ENCODE results near the gene ITIH2.
"Not testable (repeated sequence)": the region's sequence is repeated elsewhere in the genome, so short reads cannot be mapped to it uniquely, and the experiment has no call there.

The ITIH2 gene

DNA sequence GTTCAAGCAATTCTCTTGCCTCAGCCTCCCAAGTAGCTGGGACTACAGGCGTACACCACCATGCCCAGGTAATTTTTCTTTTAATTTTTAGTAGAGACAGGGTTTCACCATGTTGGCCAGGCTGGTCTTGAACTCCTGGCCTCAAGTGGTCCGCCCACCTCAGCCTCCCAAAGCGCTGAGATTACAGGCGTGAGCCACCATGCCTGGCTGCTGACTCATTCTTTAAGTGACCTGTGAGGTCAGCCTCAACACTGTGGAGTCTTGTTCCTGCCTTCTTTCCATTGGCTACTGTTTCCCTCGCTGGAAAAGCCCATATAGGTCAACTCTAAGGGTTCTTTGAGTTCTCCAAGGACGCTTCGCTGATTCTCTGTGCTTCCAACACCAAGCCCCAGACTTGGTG, 45.5 kb downstream of the ITIH2 start:
- DNase-seq, result not testable (repeated sequence)

DNA sequence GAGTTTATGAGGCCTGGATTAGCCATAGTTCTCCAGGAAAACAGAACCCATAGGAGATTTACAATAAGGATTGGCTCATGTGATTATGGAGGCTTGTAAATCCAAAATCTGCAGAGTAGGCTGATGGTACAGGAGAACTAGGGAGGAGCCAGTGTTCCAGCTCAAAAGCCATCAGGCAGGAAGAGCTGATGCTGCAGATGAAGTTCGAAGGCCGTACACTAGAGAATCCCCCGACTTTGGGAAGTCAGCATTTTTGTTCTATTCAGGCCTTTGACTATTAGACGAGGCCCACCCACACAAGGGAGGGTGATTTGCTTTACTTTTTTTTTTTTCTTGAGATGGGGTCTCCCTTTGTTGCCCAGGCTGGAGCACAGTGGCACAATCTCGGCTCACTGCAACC, 47.1 kb downstream of the ITIH2 start:
- DNase-seq, result no peak

DNA sequence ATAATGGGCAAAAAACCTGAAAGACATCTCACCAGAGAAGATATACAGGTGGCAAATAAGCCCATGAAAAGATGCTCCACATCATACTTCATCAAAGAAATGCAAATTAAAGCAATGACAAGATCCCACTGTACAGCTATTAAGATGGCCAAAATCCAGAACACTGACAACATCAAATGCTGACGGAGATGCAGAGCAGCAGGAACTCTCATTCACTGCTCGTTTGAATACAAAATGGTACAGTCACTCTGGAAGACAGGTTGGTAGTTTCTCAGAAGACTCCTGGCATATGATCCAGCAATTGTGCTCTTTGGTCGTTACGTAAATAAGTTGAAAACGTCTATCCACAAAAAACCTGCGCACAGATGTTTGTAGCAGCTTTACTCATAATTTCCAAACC, 49.1 kb downstream of the ITIH2 start:
- DNase-seq, result no peak

DNA sequence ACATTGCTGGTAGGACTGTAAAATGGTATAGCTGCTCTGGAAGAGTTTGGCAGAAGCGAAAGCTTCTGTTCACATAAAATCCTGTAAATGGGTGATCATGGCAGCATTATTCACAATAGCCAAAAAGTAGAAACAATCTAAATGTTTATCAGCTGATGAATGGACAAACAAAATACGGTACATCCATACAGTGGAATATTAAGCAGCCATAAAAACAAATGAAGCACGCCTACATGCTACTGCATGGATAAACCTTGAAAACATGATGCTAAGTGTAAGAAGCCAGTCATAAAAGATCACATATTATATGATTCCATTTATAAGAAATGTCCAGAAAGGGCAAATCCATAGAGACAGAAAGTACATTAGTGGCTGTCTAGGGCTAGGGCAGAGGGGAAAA, 52.0 kb downstream of the ITIH2 start:
- no peak for DNase-seq

DNA sequence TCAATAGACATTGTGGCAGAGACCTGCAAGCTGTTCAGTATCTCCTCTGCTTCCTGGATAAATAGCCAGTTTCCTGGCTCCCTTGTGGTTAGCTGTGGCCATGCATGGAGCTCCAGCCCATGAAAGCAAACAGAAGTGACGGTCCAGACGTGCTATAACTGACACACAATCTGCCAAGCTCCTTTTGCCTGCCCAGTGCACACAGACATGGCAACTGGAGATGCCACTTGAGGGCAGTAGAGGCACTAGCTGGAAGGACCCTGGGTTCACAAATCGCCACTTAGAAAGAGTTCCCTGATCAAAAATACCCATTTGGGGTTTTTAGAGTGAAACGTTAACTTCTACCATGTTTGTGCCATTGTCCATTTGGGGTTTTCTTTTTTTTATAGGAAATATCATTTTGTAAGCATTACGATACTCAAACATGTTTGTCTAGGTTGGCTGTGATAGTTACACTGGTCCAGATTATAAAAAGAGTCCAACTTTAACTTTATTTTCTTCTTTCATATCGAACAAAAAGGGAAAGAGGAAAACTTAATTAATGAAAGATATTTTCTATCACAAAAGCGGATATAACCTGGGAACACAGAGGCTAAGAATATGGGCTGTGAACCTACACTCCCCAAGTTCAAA, 53.4 kb downstream of the ITIH2 start:
- DNase-seq, result peak; percentile 0 to 15

DNA sequence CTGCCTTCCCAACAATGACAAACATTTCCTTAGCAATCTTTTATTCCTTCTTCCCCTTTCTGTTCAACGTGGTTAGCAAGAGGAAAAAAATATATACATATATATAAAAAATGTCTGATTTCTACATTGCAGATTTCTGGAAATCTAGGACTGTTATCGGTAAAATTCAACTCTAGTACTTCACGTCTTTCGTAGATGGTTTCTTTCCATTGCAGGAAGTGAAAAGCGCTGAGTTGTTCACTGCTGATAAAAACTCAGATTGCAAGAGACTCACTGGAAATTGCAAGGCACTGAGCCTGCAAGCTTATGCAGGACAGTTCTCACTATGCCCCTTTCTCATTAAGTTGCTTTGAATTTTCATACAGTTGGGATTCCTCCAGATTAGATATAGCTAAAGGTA, 60.8 kb downstream of the ITIH2 start:
- DNase-seq, result no peak

DNA sequence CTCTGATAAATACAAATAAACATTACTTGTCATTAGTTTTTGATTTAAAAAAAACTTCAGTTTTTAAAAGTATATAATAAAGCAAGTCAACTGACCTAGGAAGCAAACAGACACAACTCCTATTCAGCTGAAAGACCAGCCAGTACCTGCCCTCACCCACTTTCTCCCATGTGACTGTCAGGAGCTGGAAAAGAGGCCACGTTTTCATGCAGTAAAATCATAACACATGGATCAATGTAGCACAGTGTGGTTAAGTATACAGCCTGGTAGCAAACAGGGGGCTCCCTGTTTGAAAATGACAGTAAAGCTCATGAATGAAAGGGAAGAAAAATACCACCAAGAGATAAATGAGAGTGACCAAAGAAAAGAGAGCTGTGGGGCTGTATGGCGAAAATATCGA, 63.1 kb downstream of the ITIH2 start:
- DNase-seq, result no peak

DNA sequence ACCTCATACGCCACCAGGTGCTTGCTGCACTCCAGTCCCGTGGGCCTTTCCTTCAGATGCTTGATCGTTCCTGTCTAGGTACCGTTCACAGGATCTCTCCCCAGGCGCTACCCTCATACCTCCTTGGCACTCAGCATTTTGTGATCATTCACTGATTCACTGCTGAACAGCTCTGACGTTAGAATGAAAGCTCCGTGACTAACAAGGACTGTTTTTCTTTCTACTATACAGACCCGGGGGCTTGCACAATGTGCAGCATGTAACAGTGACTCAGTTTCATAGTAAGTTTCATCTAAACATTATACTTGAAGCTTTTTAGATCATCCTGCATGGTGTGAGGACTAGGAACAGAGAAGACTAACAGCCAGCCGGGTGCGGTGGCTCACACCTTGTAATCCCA, 64.1 kb downstream of the ITIH2 start:
- DNase-seq, result no peak

DNA sequence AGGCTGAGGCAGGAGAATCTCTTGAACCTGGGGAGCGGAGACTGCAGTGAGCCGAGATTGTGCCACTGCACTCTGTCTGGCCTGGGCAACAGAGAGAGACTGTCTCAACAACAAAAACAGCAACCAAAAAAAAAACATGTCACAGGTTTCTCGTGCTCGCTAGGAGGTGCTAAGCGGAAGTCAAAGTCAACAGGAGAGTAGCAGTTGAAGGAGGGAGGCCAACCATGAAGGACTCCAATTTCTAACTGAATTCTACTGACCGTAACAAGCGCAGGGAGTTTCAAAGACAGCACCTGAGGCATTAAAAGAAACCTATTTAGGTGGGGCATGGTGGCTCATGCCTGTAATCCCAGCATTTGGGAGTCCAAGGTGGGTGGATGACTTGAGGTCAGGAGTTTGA, 65.3 kb downstream of the ITIH2 start:
- no peak for DNase-seq

DNA sequence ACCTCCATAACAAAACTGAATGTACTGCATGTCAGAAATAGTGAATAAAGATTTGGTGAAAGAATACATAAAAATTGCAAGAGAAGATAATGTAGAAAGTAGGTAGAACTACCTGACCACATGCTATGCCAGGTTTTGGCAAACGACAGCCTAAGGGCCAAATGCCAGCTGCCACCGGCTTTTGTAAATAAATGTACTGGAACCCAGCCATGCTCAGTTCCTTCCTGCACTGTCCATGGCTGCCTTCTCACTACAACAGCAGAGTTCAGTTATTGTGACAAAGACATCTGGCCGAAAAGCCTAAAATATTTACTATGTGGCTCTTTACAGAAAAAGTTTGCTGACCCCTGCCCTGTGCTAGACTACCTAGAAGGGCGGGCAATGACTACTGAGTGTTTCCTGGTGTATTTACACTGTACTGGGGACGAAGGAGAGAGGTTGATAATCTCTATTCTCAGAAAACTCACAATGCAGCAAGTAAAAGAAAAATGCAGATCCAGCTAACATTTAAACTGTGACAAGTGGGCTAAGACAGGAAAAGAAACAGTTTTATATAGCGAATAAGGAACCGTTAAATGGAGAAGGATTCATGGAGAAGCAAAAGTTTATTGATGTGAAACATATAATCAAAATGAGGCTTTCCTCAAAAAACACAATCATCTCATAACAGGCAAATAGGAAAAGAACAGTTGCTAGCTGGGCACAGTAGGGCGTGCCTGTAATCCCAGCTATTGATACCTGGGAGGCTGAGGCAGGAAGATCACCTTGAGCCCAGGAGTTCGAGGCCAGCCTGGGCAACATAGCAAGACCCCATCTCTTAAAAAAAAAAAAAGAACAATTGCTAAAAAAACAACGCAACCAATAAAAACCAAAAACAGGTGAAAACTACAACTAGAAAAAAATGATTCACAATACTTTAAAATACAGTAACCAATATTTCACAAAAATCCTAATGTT, 71.0 kb downstream of the ITIH2 start:
- DNase-seq, result no peak

DNA sequence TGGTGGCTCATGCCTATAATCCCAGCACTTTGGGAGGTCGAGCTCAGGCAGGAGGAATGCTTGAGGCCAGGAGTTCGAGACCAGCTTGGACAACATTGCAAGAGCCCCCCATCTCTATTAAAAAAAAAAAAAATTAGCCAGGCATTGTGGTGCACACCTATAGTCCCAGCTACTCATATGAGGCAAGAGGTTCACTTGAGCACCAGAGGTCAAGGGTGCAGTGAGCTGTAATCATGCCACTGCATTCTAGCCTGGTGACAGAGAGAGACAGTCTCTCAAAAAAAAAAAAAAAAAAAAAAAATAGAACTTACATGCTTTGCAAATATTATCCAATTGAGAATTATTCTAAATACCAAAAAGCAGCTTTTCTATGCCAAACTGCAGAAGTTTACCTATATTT, 73.7 kb downstream of the ITIH2 start:
- DNase-seq, result no peak

DNA sequence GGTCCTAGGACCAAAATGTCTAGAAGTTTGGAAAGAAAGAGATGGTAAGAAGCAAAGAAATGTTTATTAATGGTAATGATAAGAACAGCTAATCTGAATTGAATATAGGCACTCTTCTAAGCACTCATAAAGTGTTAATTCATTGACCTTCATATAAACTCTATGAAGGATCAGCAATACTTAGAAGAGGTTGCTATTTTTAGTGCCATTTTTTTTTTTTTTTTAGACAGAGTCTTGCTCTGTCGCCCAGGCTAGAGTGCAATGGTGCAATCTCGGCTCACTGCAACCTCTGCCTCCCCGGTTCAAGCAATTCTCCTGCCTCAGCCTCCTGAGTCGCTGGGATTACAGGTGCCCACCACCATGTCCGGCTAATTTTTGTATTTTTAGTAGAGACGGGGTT, 79.1 kb downstream of the ITIH2 start:
- not testable (repeated sequence) for DNase-seq

DNA sequence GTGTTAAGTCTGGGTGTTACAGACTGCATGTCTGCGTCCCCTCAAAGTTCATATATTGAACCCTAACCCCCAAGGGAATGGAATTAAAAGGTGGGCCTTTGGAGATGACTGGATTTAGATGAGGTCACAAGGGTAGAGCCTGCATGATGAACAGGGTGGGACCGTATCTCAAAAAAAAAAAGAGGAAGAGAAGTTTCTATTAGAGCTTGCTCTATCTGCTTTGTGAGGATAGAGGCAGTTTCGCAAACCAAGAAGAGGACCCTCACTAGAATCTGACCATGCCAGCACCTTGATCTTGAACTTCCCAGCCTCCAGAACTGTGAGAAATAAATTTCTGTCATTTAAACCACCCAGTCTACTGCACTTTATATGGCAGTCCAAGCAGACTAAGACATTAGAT, 83.3 kb downstream of the ITIH2 start:
- DNase-seq, result no peak

DNA sequence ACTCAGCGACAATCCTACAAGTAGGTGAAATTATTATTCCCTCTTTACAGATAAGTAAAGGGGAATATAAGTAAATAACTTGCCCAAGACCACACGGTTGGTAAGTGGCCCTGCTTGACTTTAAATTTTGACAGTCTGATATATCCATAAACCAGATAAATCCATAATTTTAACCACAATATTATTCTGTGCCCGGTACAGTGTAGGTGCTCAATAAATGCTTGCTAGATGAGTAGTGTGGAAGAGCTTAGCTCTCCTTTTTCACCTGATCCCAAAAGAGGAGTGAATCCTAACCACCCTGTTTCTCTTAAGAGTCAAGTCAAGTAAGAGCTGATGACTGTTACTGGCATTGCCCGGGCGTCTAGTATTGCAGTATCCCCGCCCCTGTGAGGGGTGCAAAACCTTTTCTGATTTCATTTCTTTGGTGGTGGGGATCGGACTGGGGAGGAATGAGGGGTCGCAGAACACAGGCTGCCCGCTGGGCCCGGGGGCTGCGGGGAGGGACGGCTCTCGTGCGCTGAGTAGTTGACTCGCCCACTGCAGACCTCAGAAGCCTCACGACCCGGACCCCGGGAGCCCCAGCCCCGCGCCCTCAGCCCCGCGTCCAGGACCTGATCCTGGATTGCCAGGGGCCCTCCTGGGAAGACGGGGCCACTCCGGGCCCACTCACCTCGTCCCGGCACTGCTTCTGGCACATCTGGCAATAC, 84.2 kb downstream of the ITIH2 start:
- no peak for DNase-seq

DNA sequence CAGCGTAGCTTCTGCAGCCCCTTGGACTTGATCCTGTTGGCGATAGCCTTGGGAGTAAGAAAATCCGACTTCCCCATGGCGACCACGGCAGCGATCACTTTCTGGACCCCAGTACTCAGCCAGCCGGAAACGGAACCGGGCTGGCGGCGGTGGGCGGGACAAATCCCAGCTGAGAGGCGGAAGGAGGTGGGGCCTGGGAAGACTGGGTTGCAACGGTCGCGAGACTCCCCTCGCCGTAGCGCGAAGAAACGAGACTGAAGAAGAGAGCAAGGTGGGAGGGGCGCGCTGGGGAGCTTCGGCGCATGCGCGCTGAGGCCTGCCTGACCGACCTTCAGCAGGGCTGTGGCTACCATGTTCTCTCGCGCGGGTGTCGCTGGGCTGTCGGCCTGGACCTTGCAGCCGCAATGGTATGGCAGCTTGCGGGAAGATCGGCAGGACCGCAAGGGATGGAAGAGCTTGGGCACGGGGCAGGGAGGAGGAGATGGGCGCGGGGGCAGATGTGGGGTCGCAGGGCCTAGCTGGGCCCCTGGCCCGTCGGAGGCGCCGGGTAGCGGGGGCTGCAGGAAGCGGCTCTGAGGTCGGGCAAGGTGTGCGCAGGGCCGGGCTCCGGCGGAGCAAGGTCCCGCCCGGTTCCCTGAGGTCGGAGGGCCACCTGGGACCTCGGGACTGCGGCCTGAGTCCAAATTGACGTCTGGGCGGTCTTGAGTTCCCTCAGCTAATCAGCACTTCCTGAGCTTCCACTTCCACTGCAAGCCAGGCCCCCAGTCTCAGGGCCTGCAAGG, 84.9 kb downstream of the ITIH2 start, which contains the start of the genes ATP5F1C and KIN:
TSS of gene ATP5F1C (plus strand) at position 321 of the 782 bp plus-strand sequence. CDS start at position 352, 31 bp downstream.
TSS of gene KIN (minus strand) at position 137 of the 782 bp plus-strand sequence. CDS start at position 77, 60 bp downstream.
- DNase-seq, result peak; percentile 82 to 94

DNA sequence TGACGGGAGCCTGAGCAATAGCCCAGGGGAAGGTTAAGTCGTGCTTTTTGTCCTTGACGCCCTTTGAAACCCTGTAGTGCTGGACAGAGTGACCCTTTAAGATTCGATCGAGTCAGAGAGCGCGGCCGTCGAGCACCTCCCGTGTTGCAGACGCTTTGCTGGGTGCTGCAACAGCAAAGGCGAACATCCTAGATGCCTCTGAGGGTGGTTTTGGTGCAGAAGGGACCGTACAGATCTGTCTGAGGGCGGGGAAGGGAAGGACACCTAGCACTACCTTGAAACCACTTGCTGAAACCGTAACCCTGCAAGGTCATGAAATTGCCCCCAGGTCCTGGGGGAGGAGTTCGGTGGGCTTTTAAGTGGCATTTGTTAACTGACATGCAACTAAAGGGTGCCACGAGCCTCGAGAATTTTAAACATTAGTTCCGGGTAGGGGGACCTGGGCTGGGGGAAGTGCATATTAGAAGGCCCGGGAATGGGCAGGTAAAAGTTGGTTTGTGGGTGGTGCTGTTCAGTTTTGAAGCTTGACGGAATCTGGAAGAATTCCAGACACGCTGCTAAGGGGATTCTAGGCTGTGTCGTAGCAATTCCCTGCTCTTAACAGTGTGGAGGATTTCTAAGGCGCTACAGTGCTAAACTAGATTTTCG, 85.6 kb downstream of the ITIH2 start:
- peak in 1 of 2 experiments; percentile 23 for DNase-seq

DNA sequence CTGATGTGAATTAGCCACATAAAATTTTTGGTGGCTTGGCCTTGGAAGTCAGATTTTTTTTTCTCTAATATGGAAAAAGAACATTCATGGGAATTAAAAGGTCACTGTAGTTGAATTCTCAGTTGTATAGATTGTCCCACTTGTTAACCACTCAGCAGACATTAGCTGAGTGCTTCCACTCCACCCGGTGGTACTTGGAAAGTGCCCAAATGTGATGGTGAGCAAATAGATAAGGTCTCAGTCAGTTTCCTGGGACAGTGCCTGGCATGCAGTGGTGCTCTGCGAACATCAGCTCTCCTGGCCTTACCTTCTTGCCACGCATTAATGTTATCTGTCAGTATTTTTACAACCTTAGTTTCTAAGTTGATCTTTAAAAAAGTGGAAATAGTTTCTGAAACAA, 86.3 kb downstream of the ITIH2 start:
- no peak for DNase-seq

DNA sequence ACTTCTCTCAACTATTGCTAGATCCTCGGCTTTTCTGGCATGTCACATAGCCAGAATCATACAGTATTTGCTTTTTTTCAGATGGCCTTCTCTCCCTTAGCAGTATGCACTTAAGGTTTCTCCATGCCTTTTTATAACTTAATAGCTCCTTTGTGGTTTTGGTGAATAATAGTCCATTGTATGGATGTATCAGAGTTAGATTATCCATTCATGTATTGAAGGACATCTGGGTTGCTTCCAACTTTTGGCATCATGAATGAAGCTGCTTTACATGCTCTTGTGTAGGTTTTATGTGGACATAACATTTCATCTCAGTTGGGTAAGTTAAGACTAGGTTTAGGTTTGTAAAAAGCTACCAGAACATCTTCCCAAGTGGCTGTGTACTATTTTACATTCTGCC, 89.4 kb downstream of the ITIH2 start:
- no peak for DNase-seq

DNA sequence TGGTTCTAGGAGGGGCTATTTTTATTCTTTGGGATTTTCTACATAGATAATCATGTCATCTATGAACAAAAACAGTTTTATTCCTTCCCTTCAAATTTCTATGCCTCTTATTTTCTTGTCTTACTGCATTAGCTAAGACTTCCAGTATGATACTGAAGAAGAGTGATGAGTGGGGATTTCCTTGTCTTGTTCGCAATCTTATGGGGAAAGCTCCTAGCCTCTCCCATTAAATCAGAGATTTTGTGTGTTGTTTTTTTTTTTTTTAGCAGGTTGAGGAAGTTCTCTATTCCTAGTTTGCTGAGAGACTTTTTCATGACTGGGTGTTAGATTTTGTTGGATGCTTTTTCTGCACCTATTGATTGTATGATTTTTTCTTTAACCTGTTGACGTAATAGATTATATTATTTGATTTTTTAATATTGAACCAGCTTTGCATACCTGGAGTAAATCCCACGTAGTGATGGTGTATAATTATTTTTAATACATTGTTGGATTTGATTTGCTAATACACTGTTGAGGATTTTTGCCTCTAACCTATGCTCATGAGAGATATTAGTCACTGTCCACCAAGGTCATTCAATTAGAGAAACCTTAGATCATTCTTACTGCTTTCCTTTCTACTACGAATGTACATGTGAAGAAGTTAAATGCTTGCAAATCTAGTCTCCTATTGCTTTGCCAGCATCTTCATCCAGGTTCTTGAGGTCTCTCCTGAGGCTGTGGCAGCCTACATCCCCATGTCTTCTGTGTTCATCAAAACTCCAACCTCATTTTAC, 91.3 kb downstream of the ITIH2 start:
- DNase-seq, result no peak

DNA sequence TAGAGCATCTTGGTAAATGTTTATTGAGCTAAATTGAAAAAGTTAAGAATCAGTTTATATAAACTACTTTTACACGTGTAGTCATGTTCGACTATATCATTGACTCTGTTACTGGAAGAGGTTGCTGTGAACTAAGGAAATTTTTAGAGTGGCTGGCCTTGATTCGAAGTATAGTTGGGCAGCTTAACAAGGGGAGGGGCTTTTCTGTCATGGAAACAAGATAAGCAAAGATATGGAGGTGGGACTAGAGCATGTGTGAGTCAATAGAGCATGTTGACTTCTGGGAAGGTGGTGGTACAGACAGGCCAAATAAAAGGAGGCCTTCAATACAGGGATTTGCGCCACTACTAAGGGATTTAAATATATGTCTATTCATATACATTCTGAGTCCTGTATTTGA, 92.5 kb downstream of the ITIH2 start:
- no peak for DNase-seq

DNA sequence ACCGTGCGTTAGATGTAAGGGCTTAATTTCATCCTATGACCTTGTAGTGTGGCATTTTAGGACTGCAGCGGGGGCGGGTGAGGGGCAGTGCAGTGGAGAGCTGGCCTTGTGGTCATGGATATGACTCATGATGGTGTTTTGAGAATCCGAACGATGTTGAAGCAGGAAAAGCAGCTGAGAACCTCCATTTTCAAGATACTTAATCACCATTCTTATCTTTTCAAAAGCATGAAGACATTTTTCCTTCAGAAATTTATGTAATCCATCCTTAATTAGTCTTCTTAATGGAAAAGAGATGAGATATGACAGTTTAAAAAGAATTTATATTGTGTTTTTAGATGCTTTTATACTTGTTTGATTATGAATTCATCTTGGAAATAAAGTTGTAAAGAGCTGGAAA, 94.5 kb downstream of the ITIH2 start:
- DNase-seq, result no peak

Data from NCI-H526 (cell line).